Progenitor cell of endocrine pancreas (in vitro differentiated cells): Measurements from ENCODE around the gene FURIN. TPM values are rescaled to one million over a fixed set of nuclear protein-coding genes. Genes with fewer than 3 reads are reported as not detected.
A peak's percentile ranks its signal among the peaks of the same experiment; 100 is the strongest.
"Not testable (repeated sequence)": the region's sequence is repeated elsewhere in the genome, so short reads cannot be mapped to it uniquely, and the experiment has no call there.

Source experiments
- DNase-seq: peaks from one replicate; pipeline ENCODE4 v3.0.0; 2021; ENCODE audit warnings: low spot score; ENCODE audit not compliant: unreplicated experiment
- H3K27ac Mint-ChIP-seq: 2 replicates; pipeline ENCODE4 v1.8.0; 2021; ENCODE audit warnings: mild to moderate bottlenecking, moderate library complexity, mixed read lengths
- H3K27me3 Mint-ChIP-seq: 2 replicates; pipeline ENCODE4 v1.8.0; 2021; ENCODE audit warnings: mixed read lengths
- H3K36me3 Mint-ChIP-seq: 2 replicates; pipeline ENCODE4 v1.8.0; 2022; ENCODE audit warnings: mixed read lengths; ENCODE audit not compliant: insufficient read depth
- H3K4me1 Mint-ChIP-seq: 2 replicates; pipeline ENCODE4 v1.8.0; 2021; ENCODE audit warnings: low read depth, mixed read lengths
- H3K4me3 Mint-ChIP-seq: 2 replicates; pipeline ENCODE4 v1.8.0; 2021; ENCODE audit warnings: low read depth, mild to moderate bottlenecking, moderate library complexity, mixed read lengths
- H3K9me3 Mint-ChIP-seq: 2 replicates; pipeline ENCODE4 v1.8.0; 2021; ENCODE audit warnings: low read depth, mixed read lengths
- CTCF ChIP-seq: fragments of 200-600 bp; sonication (generic); IDR thresholded peaks from one replicate; pipeline ENCODE4 v1.5.0; 2021; ENCODE audit warnings: antibody characterized with exemption, mild to moderate bottlenecking; ENCODE audit not compliant: unreplicated experiment
- total RNA-seq: library from RNA; stranded (reverse); gene quantifications from 2 replicates; pipeline ENCODE4 v1.2.1, GENCODE V29; 2021

The FURIN gene
- total RNA-seq, 1 donor from 2014 or later, result 64.8 TPM

GRCh38 chr15:90895571-90896117 is 27.3 kb downstream of the FURIN start:
- H3K4me1 Mint-ChIP-seq, result peaks cover 2% of the 10 kb centered on the region
- H3K27ac Mint-ChIP-seq, result no peak overlapping the region
- TF ChIP-seq CTCF, result no peak
- no peaks in the 10 kb centered on the region for H3K9me3 Mint-ChIP-seq
- no peak for DNase-seq
- no peak overlapping the region for H3K4me3 Mint-ChIP-seq
- peaks cover 7% of the 10 kb centered on the region for H3K36me3 Mint-ChIP-seq
- H3K27me3 Mint-ChIP-seq, result peaks cover 3% of the 10 kb centered on the region

GRCh38 chr15:90897131-90897655 is 28.8 kb downstream of the FURIN start:
- H3K36me3 Mint-ChIP-seq, DNase-seq, H3K4me3 Mint-ChIP-seq, H3K9me3 Mint-ChIP-seq, H3K27ac Mint-ChIP-seq, H3K27me3 Mint-ChIP-seq: not testable (repeated sequence)
- H3K4me1 Mint-ChIP-seq, result peaks cover 14% of the 10 kb centered on the region

- Mint-ChIP-seq H3K9me3 (no peaks in the 10 kb centered on the region), H3K36me3 (peaks cover 14% of the 10 kb centered on the region), H3K27ac (peak overlapping the region; percentile 96), H3K27me3 (peaks cover 3% of the 10 kb centered on the region), H3K4me3 (peak overlapping the region; percentile 81), H3K4me1 (peaks cover 21% of the 10 kb centered on the region)
- TF ChIP-seq CTCF, result no peak
- DNase-seq, result no peak
These were observed 33.0 kb downstream of the FURIN start for GRCh38 chr15:90901175-90902039.

GRCh38 chr15:90902040-90902839 is 33.9 kb downstream of the FURIN start:
- Mint-ChIP-seq H3K4me3 (peak overlapping the region; percentile 81), H3K36me3 (peaks cover 16% of the 10 kb centered on the region), H3K9me3 (no peaks in the 10 kb centered on the region), H3K27me3 (peaks cover 3% of the 10 kb centered on the region), H3K4me1 (peaks cover 21% of the 10 kb centered on the region), H3K27ac (peak overlapping the region; percentile 96)
- TF ChIP-seq CTCF, result peak; percentile 75
- DNase-seq, result peak; percentile 56

GRCh38 chr15:90902840-90903732 is 34.7 kb downstream of the FURIN start, which contains the start of gene MAN2A2:
TSS of gene MAN2A2 (plus strand) at chr15:90903302. CDS start at chr15:90904208, 906 bp downstream.
- Mint-ChIP-seq H3K36me3 (peaks cover 19% of the 10 kb centered on the region), H3K27me3 (peaks cover 3% of the 10 kb centered on the region), H3K4me1 (peaks cover 21% of the 10 kb centered on the region), H3K27ac (peak within 1 kb of the TSS; percentile 96), H3K4me3 (peak within 1 kb of the TSS; percentile 81), H3K9me3 (no peaks in the 10 kb centered on the region)
- peak; percentile 49 for DNase-seq
- TF ChIP-seq CTCF, result no peak
